GM12878 (cell line): ENCODE results near the gene ADAMTS19.

Experiments used
- ATF2 ChIP-seq: IDR thresholded peaks from 2 replicates; pipeline ENCODE4 v1.6.1; 2012; ENCODE audit warnings: low read length, inconsistent platforms
- ATF3 ChIP-seq: IDR thresholded peaks from 2 replicates; pipeline ENCODE4 v1.6.1; 2011; ENCODE audit warnings: low read depth, mild to moderate bottlenecking, low read length, moderate library complexity, borderline replicate concordance; ENCODE audit errors: extremely low read depth
- CTCF ChIP-seq, 3 experiments: IDR thresholded peaks in 2 of 3; conservative IDR thresholded peaks in 1 of 3; 2 replicates each; pipeline ENCODE4 v1.5.1; 2011; ENCODE audit warnings: low read depth in 3 of 3, low read length in 3 of 3, mild to moderate bottlenecking in 3 of 3, control low read depth in 2 of 3, moderate library complexity in 2 of 3, inconsistent platforms in 1 of 3, mixed read lengths in 1 of 3; ENCODE audit not compliant: control insufficient read depth in 2 of 3, insufficient read depth in 1 of 3; ENCODE audit errors: extremely low read depth in 1 of 3
- SIN3A ChIP-seq: IDR thresholded peaks from 2 replicates; pipeline ENCODE4 v1.6.1; 2012; ENCODE audit warnings: low read depth, low read length, improper control_type of control experiment

- TF ChIP-seq SIN3A (no peak), ATF2 (no peak), CTCF (IDR thresholded peaks at IDR 0.05 in 2 of 3, conservative IDR thresholded peaks at IDR 0.05 in 1 of 3; ENCODE audit: control insufficient read depth in 2 of 3, extremely low read depth in 1 of 3, insufficient read depth in 1 of 3, low read depth in 3 of 3, low read length in 3 of 3) (no peak), ATF3 (no peak)
Measured at GRCh38 chr5:129507527-129507926, 47.4 kb downstream of the ADAMTS19 start.
